A549 (cell line): ENCODE results near the gene TBL1XR1. TPM values are rescaled to one million over a fixed set of nuclear protein-coding genes. Genes with fewer than 3 reads are reported as not detected.

ENCODE experiments used
- ATAC-seq, 2 experiments: fragments of 200-7000 bp in 1 of 2; fragments of >200 bp in 1 of 2; cut with Nextera tagmentation in 1 of 2; cut with Tn5 transposase in 1 of 2; 3 replicates each; pipeline versions ENCODE4 v1.8.0 to v1.9.1; 2018 to 2020; ENCODE audit warnings: mild to moderate bottlenecking in 1 of 2, moderate library complexity in 1 of 2
- CTCF ChIA-PET: fragments of 300-600 bp; sonication (Branson Sonifier 250); formaldehyde crosslinking; extraction: SDS; loops from one replicate; lab custom pipeline; 2021; ENCODE audit warnings: antibody characterized with exemption, inconsistent platforms; lab: Yijun Ruan, JAX
- POLR2A ChIA-PET: fragments of 350-600 bp; formaldehyde crosslinking; extraction: SDS; loops from one replicate; lab custom pipeline; 2021; ENCODE audit warnings: antibody characterized with exemption, inconsistent platforms; lab: Yijun Ruan, JAX
- DNase-seq, 2 experiments: peaks; one replicate each; pipeline versions ENCODE4 v3.0.0 to v3.0.0-alpha.2; 2011 to 2016; ENCODE audit warnings: low read depth in 1 of 2, low spot score in 1 of 2
- FAIRE-seq: peaks from 2 replicates; lab custom pipeline; 2011; peaks lifted over from hg19 to GRCh38; lab: Jason Lieb, UNC
- H3K27ac ChIP-seq, 2 experiments: fragments of >200 bp; sonication (Bioruptor Twin); formaldehyde crosslinking; 3 replicates each; pipeline ENCODE4 v1.5.1; 2016 to 2017
- H3K4me1 ChIP-seq: fragments of >200 bp; sonication (Bioruptor Twin); formaldehyde crosslinking; 3 replicates; pipeline ENCODE4 v1.6.1; 2016
- H3K4me2 ChIP-seq: fragments of >200 bp; sonication (Bioruptor Twin); formaldehyde crosslinking; 3 replicates; pipeline ENCODE4 v1.6.1; 2016
- H3K4me3 ChIP-seq: fragments of >200 bp; sonication (Bioruptor Twin); formaldehyde crosslinking; 3 replicates; pipeline ENCODE4 v1.5.1; 2016
- H3K9me3 ChIP-seq: fragments of >200 bp; sonication (Bioruptor Twin); formaldehyde crosslinking; 3 replicates; pipeline ENCODE4 v1.6.1; 2016
- BHLHE40 ChIP-seq: IDR thresholded peaks from 2 replicates; pipeline ENCODE4 v1.6.1; 2012; ENCODE audit warnings: low read depth, low read length, inconsistent platforms
- CEBPB ChIP-seq, 2 experiments: fragments of >200 bp in 1 of 2; sonication (Bioruptor Twin) in 1 of 2; formaldehyde crosslinking in 1 of 2; IDR thresholded peaks; 2 replicates each; pipeline ENCODE4 v1.6.1; 2012 to 2016
- CHD4 ChIP-seq: fragments of 200-600 bp; sonication (generic); IDR thresholded peaks from 2 replicates; pipeline ENCODE4 v1.6.1; 2016; ENCODE audit warnings: antibody characterized with exemption, mild to moderate bottlenecking, borderline replicate concordance
- EHF ChIP-seq: fragments of 250-450 bp; sonication (Bioruptor Pico); IDR thresholded peaks from 2 replicates; pipeline ENCODE4 v1.5.0; 2020; ENCODE audit warnings: mild to moderate bottlenecking
- EHMT2 ChIP-seq: fragments of 200-600 bp; sonication (generic); IDR thresholded peaks from 2 replicates; pipeline ENCODE4 v1.6.1; 2016; ENCODE audit warnings: antibody characterized with exemption, low read depth, mild to moderate bottlenecking, moderate library complexity
- EP300 ChIP-seq, 2 experiments: fragments of >200 bp; sonication (Bioruptor Twin); formaldehyde crosslinking; IDR thresholded peaks; 2 replicates in 1 of 2; 3 replicates in 1 of 2; pipeline ENCODE4 v1.6.1; 2016 to 2017
- FOXS1 ChIP-seq: fragments of 250-450 bp; sonication (Bioruptor Pico); IDR thresholded peaks from 2 replicates; pipeline ENCODE4 v1.5.0; 2020; ENCODE audit warnings: mild to moderate bottlenecking, moderate library complexity
- GATA3 ChIP-seq: IDR thresholded peaks from 2 replicates; pipeline ENCODE4 v1.6.1; 2012; ENCODE audit warnings: borderline replicate concordance
- HDAC2 ChIP-seq: fragments of 200-600 bp; sonication (generic); IDR thresholded peaks from 2 replicates; pipeline ENCODE4 v1.6.1; 2016
- HOXA7 ChIP-seq: fragments of 250-450 bp; sonication (Bioruptor Pico); IDR thresholded peaks from 2 replicates; pipeline ENCODE4 v1.5.0; 2020; ENCODE audit warnings: mild to moderate bottlenecking, moderate library complexity
- HOXB13 ChIP-seq: fragments of 250-450 bp; sonication (Bioruptor Pico); IDR thresholded peaks from 2 replicates; pipeline ENCODE4 v1.5.0; 2020; ENCODE audit warnings: low read depth, mild to moderate bottlenecking, moderate library complexity
- JUN ChIP-seq, 2 experiments: fragments of >200 bp; sonication (Bioruptor Twin); formaldehyde crosslinking; IDR thresholded peaks; 2 replicates in 1 of 2; 3 replicates in 1 of 2; pipeline ENCODE4 v1.6.1; 2016 to 2017
- MAFK ChIP-seq: fragments of 450-650 bp; IDR thresholded peaks from 2 replicates; pipeline ENCODE4 v1.6.1; 2014; ENCODE audit not compliant: partially characterized antibody
- POLR2AphosphoS2 ChIP-seq: conservative IDR thresholded peaks from 2 replicates; pipeline ENCODE4 v1.6.1; 2012; ENCODE audit warnings: low read length, improper control_type of control experiment, inconsistent platforms
- RARB ChIP-seq: fragments of 250-450 bp; sonication (Bioruptor Pico); IDR thresholded peaks from 2 replicates; pipeline ENCODE4 v1.8.0; 2021; ENCODE audit warnings: mild to moderate bottlenecking, moderate library complexity
- RCOR1 ChIP-seq: fragments of 150-350 bp; IDR thresholded peaks from 2 replicates; pipeline ENCODE4 v1.6.1; 2014; ENCODE audit warnings: antibody characterized with exemption, low read length, low read depth
- RFX5 ChIP-seq: fragments of 450-650 bp; IDR thresholded peaks from 2 replicates; pipeline ENCODE4 v1.7.1; 2014; ENCODE audit warnings: antibody characterized with exemption, mild to moderate bottlenecking, moderate library complexity
- RNF2 ChIP-seq: fragments of 200-600 bp; sonication (generic); IDR thresholded peaks from 2 replicates; pipeline ENCODE4 v1.6.1; 2016; ENCODE audit warnings: low read depth, mild to moderate bottlenecking, antibody characterized with exemption, moderate library complexity, borderline replicate concordance
- SMC3 ChIP-seq: fragments of >200 bp; sonication (Bioruptor Twin); formaldehyde crosslinking; IDR thresholded peaks from 3 replicates; pipeline ENCODE4 v1.6.1; 2018; ENCODE audit warnings: inconsistent platforms
- SREBF2 ChIP-seq: fragments of 450-650 bp; IDR thresholded peaks from 2 replicates; pipeline ENCODE4 v1.6.1; 2014; ENCODE audit warnings: mild to moderate bottlenecking, moderate library complexity
- TP53 ChIP-seq: fragments of 250-450 bp; sonication (Bioruptor Pico); IDR thresholded peaks from 2 replicates; pipeline ENCODE4 v1.5.0; 2021; ENCODE audit warnings: mild to moderate bottlenecking, moderate library complexity
- WGBS: methylation state at CpG from one replicate; pipeline ENCODE4 v1.1.6; 2017; ENCODE audit errors: missing lambda C conversion rate; 5-methylcytosine and 5-hydroxymethylcytosine counted together
- polyA plus RNA-seq, 4 experiments: library from polyadenylated mRNA; depleted of rRNA in 3 of 4; stranded (reverse); fragments of >200 nt; fragmentation: RNase III in 1 of 4; extraction: RNeasy Plus Mini Kit Qiagen cat#74134 plus additional on column Dnase treatment in 1 of 4; gene quantifications; 2 replicates in 3 of 4; 3 replicates in 1 of 4; pipeline ENCODE4 v1.2.3, GENCODE V29; 2011 to 2017
- TF ChIP-seq, protein P1 (sequence below): fragments of >200 bp; sonication (Bioruptor Twin); formaldehyde crosslinking; IDR thresholded peaks from 3 replicates; pipeline ENCODE4 v1.6.1; 2016
- TF ChIP-seq, protein P2 (sequence below): fragments of 250-450 bp; sonication (Bioruptor Pico); IDR thresholded peaks from 2 replicates; pipeline ENCODE4 v1.5.0; 2020; ENCODE audit warnings: low read depth, mild to moderate bottlenecking, moderate library complexity
- TF ChIP-seq, protein P3 (sequence below): fragments of >200 bp; sonication (Bioruptor Twin); formaldehyde crosslinking; IDR thresholded peaks from 3 replicates; pipeline ENCODE4 v1.5.1; 2016
- TF ChIP-seq, protein P4 (sequence below): IDR thresholded peaks from 2 replicates; pipeline ENCODE4 v1.6.1; 2012; ENCODE audit warnings: low read depth, borderline replicate concordance

The TBL1XR1 gene
- polyA plus RNA-seq, 2 of the 4 experiments (the other 2 are of a cell fraction): 41.4 to 106 TPM

DNA sequence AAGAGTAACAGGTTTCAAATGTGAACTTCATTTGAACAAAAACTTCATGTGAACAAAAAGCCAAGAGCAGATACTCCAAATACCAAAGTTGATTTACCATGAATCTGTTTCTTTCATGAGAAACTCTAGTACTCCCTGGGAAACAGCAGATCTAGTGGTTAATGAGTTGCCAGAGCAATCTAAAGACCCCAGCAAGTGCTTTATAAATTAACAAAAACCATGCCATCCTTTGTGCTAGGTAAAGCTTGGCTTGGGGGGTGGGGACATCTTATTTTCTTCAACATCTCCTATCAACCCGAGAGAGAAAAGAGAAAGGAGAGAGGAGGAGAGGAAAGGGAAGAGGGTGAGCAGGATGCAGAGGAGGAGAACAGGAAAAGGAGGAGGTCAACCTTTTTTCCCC, 100.7 kb downstream of the TBL1XR1 start:
- ChIA-PET CTCF (interaction anchor here (1.0 kb wide), 1 partner anchor 21 kb away, joined by 3 read pairs; no protein-coding TSS in a partner anchor), POLR2A (no interaction called here)
- Histone ChIP-seq H3K9me3 (peaks cover 3% of the 10 kb centered on the region; the same call in 1 of the 3 replicates), H3K4me3 (no peak overlapping the region), H3K4me2 (no peak overlapping the region), H3K4me1 (peaks cover 3% of the 10 kb centered on the region; the same call in 1 of the 3 replicates), H3K27ac (no peak overlapping the region)
- no peak for ATAC-seq
- WGBS: 29% methylated on average over 1 of the region's 1 CpG
- FAIRE-seq: no peak
- DNase-seq: no peak
- TF ChIP-seq, protein P1, sequence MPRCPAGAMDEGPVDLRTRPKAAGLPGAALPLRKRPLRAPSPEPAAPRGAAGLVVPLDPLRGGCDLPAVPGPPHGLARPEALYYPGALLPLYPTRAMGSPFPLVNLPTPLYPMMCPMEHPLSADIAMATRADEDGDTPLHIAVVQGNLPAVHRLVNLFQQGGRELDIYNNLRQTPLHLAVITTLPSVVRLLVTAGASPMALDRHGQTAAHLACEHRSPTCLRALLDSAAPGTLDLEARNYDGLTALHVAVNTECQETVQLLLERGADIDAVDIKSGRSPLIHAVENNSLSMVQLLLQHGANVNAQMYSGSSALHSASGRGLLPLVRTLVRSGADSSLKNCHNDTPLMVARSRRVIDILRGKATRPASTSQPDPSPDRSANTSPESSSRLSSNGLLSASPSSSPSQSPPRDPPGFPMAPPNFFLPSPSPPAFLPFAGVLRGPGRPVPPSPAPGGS: no peak
- no peak for TF ChIP-seq TP53 (CRISPR knock-in tag)
- no peak for TF ChIP-seq RARB
- no peak for TF ChIP-seq EHF (CRISPR knock-in tag)
- no peak for TF ChIP-seq RFX5
- TF ChIP-seq RCOR1: no peak
- TF ChIP-seq POLR2AphosphoS2: no peak
- no peak for TF ChIP-seq HDAC2
- no peak for TF ChIP-seq HOXB13 (CRISPR knock-in tag)
- no peak for TF ChIP-seq JUN (IDR thresholded peaks at IDR 0.05)
- TF ChIP-seq HOXA7: no peak
- no peak for TF ChIP-seq CEBPB (IDR thresholded peaks at IDR 0.05)
- TF ChIP-seq, protein P2, sequence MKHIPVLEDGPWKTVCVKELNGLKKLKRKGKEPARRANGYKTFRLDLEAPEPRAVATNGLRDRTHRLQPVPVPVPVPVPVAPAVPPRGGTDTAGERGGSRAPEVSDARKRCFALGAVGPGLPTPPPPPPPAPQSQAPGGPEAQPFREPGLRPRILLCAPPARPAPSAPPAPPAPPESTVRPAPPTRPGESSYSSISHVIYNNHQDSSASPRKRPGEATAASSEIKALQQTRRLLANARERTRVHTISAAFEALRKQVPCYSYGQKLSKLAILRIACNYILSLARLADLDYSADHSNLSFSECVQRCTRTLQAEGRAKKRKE: no peak
- TF ChIP-seq MAFK: no peak
- TF ChIP-seq SMC3: no peak
- no peak for TF ChIP-seq RNF2
- TF ChIP-seq GATA3: no peak
- no peak for TF ChIP-seq SREBF2

DNA sequence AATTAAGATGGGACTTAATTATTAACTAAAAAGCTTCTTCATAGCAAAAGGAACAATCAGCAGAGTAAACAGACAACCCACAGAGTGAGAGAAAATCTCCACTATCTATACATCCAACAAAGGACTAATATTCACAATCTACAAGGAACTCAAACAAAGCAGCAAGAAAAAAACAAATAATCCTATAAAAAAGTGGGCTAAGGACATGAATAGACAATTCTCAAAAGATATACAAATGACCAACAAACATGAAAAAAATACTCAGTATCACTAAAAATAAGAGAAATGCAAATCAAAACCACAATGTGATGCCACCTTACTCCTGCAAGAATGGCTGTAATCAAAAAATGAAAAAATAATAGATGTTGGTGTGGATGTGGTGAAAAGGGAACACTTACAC, 103.3 kb downstream of the TBL1XR1 start:
- H3K27ac ChIP-seq: no peak overlapping the region
- H3K4me2 ChIP-seq: no peak overlapping the region
- no peak overlapping the region for H3K4me3 ChIP-seq
- DNase-seq (no peak), FAIRE-seq (no peak), ATAC-seq (no peak)
- POLR2A ChIA-PET: no interaction called here
- H3K9me3 ChIP-seq: peaks cover 3% of the 10 kb centered on the region; the same call in 1 of the 3 replicates
- H3K4me1 ChIP-seq: peaks cover 8% of the 10 kb centered on the region; the same call in 1 of the 3 replicates
- no peak for TF ChIP-seq FOXS1 (CRISPR knock-in tag)
- CTCF ChIA-PET: no interaction called here

DNA sequence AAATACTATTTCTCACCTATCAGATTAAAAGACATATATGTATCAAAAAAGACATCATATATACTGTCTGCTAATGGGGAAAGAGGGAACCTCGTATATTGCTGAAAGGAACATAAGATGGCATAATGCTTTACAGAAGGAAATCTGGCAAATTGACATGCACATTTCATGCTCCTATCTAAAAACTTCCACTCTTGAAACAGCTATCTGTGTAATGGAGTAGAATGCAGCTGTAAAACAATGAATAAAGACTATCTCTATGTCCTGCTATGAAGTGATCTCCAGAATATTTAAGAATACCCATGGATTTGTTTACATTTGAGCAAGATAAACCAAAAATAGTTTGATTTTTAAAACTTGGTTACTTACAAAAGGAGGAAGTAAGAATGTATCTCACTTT, 107.4 kb downstream of the TBL1XR1 start:
- no peak for FAIRE-seq
- H3K9me3 ChIP-seq: peaks cover 3% of the 10 kb centered on the region; the same call in 1 of the 3 replicates

More for the DNA sequence above, 107.4 kb downstream of the TBL1XR1 start:
- ATAC-seq: no peak
- CTCF ChIA-PET: no interaction called here
- WGBS: 83% methylated on average over 1 of the region's 1 CpG
- Histone ChIP-seq H3K4me1 (0 out of 3 replicates have a peak, but pooled peaks cover 7% of the 10 kb centered on the region), H3K4me3 (no peak overlapping the region), H3K4me2 (no peak overlapping the region), H3K27ac (no peak overlapping the region)
- no peak for DNase-seq
- POLR2A ChIA-PET: no interaction called here
- no peak for TF ChIP-seq FOXS1 (CRISPR knock-in tag)
- TF ChIP-seq EHMT2: no peak
- no peak for TF ChIP-seq EP300 (IDR thresholded peaks at IDR 0.05)
- no peak for TF ChIP-seq HDAC2
- TF ChIP-seq, protein P3, sequence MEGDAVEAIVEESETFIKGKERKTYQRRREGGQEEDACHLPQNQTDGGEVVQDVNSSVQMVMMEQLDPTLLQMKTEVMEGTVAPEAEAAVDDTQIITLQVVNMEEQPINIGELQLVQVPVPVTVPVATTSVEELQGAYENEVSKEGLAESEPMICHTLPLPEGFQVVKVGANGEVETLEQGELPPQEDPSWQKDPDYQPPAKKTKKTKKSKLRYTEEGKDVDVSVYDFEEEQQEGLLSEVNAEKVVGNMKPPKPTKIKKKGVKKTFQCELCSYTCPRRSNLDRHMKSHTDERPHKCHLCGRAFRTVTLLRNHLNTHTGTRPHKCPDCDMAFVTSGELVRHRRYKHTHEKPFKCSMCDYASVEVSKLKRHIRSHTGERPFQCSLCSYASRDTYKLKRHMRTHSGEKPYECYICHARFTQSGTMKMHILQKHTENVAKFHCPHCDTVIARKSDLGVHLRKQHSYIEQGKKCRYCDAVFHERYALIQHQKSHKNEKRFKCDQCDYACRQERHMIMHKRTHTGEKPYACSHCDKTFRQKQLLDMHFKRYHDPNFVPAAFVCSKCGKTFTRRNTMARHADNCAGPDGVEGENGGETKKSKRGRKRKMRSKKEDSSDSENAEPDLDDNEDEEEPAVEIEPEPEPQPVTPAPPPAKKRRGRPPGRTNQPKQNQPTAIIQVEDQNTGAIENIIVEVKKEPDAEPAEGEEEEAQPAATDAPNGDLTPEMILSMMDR: no peak
- TF ChIP-seq, protein P4, sequence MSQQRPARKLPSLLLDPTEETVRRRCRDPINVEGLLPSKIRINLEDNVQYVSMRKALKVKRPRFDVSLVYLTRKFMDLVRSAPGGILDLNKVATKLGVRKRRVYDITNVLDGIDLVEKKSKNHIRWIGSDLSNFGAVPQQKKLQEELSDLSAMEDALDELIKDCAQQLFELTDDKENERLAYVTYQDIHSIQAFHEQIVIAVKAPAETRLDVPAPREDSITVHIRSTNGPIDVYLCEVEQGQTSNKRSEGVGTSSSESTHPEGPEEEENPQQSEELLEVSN: no peak
- TF ChIP-seq POLR2AphosphoS2: no peak
- no peak for TF ChIP-seq CHD4
- TF ChIP-seq, protein P2: no peak
- TF ChIP-seq BHLHE40: no peak
- TF ChIP-seq MAFK: no peak
- no peak for TF ChIP-seq RARB
